Mononuclear cell (primary cell): ENCODE measurements around the gene XYLT1. TPM values are rescaled to one million over a fixed set of nuclear protein-coding genes. Genes with fewer than 3 reads are reported as not detected.
"Not testable (repeated sequence)": the region's sequence is repeated elsewhere in the genome, so short reads cannot be mapped to it uniquely, and the experiment has no call there.

Experiments used
- H3K27me3 ChIP-seq: 2 replicates; pipeline ENCODE4 v1.6.0; 2011; ENCODE audit warnings: low read length, control low read depth; ENCODE audit not compliant: insufficient read depth
- H3K4me1 ChIP-seq: 2 replicates; pipeline ENCODE4 v1.5.1; 2011; ENCODE audit warnings: mild to moderate bottlenecking, low read length, control low read depth; ENCODE audit not compliant: insufficient read depth
- H3K4me3 ChIP-seq: 2 replicates; pipeline ENCODE4 v1.5.1; 2011; ENCODE audit warnings: mild to moderate bottlenecking, low read length, moderate library complexity
- H3K9me3 ChIP-seq: 2 replicates; pipeline ENCODE4 v1.5.1; 2011; ENCODE audit warnings: low read depth, mild to moderate bottlenecking, control low read depth, low read length
- total RNA-seq: library from RNA; depleted of rRNA; stranded (reverse); fragments of >200 nt; gene quantifications from one replicate; pipeline ENCODE4 v1.2.3, GENCODE V29; 2012

The XYLT1 gene
- total RNA-seq, 1 donor, result 19.4 TPM

GRCh38 chr16:17503331-17503730 is 32.6 kb upstream of the XYLT1 start:
- no peak overlapping the region for H3K4me3 ChIP-seq
- H3K4me1 ChIP-seq, result no peaks in the 10 kb centered on the region

GRCh38 chr16:17501321-17501720 is 30.6 kb upstream of the XYLT1 start:
- H3K27me3 ChIP-seq, result no peaks in the 10 kb centered on the region
- H3K4me3 ChIP-seq, result no peak overlapping the region
- no peaks in the 10 kb centered on the region for H3K4me1 ChIP-seq
- H3K9me3 ChIP-seq, result no peaks in the 10 kb centered on the region

More at GRCh38 chr16:17503331-17503730, 32.6 kb upstream of the XYLT1 start:
- H3K27me3 ChIP-seq, result no peaks in the 10 kb centered on the region
- no peaks in the 10 kb centered on the region for H3K9me3 ChIP-seq

GRCh38 chr16:17499223-17499902 is 28.6 kb upstream of the XYLT1 start:
- Histone ChIP-seq H3K4me1 (no peaks in the 10 kb centered on the region), H3K27me3 (no peaks in the 10 kb centered on the region), H3K4me3 (no peak overlapping the region), H3K9me3 (no peaks in the 10 kb centered on the region)

- H3K27me3 ChIP-seq, result no peaks in the 10 kb centered on the region
- no peak overlapping the region for H3K4me3 ChIP-seq
- no peaks in the 10 kb centered on the region for H3K4me1 ChIP-seq
- no peaks in the 10 kb centered on the region for H3K9me3 ChIP-seq
Measured at GRCh38 chr16:17497648-17498047, 26.9 kb upstream of the XYLT1 start.

GRCh38 chr16:17496891-17497290 is 26.1 kb upstream of the XYLT1 start:
- Histone ChIP-seq H3K9me3 (no peaks in the 10 kb centered on the region), H3K4me3 (no peak overlapping the region), H3K4me1 (no peaks in the 10 kb centered on the region), H3K27me3 (no peaks in the 10 kb centered on the region)

- Histone ChIP-seq H3K4me1 (no peaks in the 10 kb centered on the region), H3K4me3 (no peak overlapping the region), H3K27me3 (no peaks in the 10 kb centered on the region), H3K9me3 (no peaks in the 10 kb centered on the region)
Measured at GRCh38 chr16:17493012-17493411, 22.3 kb upstream of the XYLT1 start.

GRCh38 chr16:17491140-17491662 is 20.4 kb upstream of the XYLT1 start:
- Histone ChIP-seq H3K4me3 (no peak overlapping the region), H3K9me3 (no peaks in the 10 kb centered on the region), H3K4me1 (no peaks in the 10 kb centered on the region), H3K27me3 (no peaks in the 10 kb centered on the region)

GRCh38 chr16:17488506-17488905 is 17.7 kb upstream of the XYLT1 start:
- H3K27me3 ChIP-seq, result no peaks in the 10 kb centered on the region
- no peaks in the 10 kb centered on the region for H3K9me3 ChIP-seq
- H3K4me1 ChIP-seq, result no peaks in the 10 kb centered on the region
- no peak overlapping the region for H3K4me3 ChIP-seq

GRCh38 chr16:17483351-17483750 is 12.6 kb upstream of the XYLT1 start:
- no peaks in the 10 kb centered on the region for H3K4me1 ChIP-seq
- H3K27me3 ChIP-seq, result no peaks in the 10 kb centered on the region
- no peak overlapping the region for H3K4me3 ChIP-seq
- no peaks in the 10 kb centered on the region for H3K9me3 ChIP-seq

- H3K4me3 ChIP-seq, H3K9me3 ChIP-seq, H3K4me1 ChIP-seq, H3K27me3 ChIP-seq: not testable (repeated sequence)
Measured at GRCh38 chr16:17482341-17482740, 11.6 kb upstream of the XYLT1 start.

- Histone ChIP-seq H3K9me3 (no peaks in the 10 kb centered on the region), H3K27me3 (no peaks in the 10 kb centered on the region), H3K4me3 (no peak overlapping the region), H3K4me1 (peaks cover 3% of the 10 kb centered on the region)
Measured at GRCh38 chr16:17481736-17482135, 11.0 kb upstream of the XYLT1 start.

GRCh38 chr16:17477260-17477545 is 6.4 kb upstream of the XYLT1 start:
- H3K4me1 ChIP-seq, result peaks cover 26% of the 10 kb centered on the region
- H3K4me3 ChIP-seq, H3K9me3 ChIP-seq, H3K27me3 ChIP-seq: not testable (repeated sequence)

- H3K9me3 ChIP-seq, result no peaks in the 10 kb centered on the region
- peaks cover 26% of the 10 kb centered on the region for H3K4me1 ChIP-seq
- H3K4me3 ChIP-seq, result no peak overlapping the region
- H3K27me3 ChIP-seq, result peaks cover 6% of the 10 kb centered on the region
Measured at GRCh38 chr16:17476414-17477259, 5.9 kb upstream of the XYLT1 start.

GRCh38 chr16:17475104-17475503 is 4.3 kb upstream of the XYLT1 start:
- H3K4me1 ChIP-seq, result peaks cover 31% of the 10 kb centered on the region
- no peaks in the 10 kb centered on the region for H3K9me3 ChIP-seq
- no peak overlapping the region for H3K4me3 ChIP-seq
- peaks cover 6% of the 10 kb centered on the region for H3K27me3 ChIP-seq

- H3K4me1 ChIP-seq, result peaks cover 36% of the 10 kb centered on the region
- H3K4me3 ChIP-seq, result no peak overlapping the region
- H3K9me3 ChIP-seq, result no peaks in the 10 kb centered on the region
- H3K27me3 ChIP-seq, result peaks cover 6% of the 10 kb centered on the region
Measured at GRCh38 chr16:17474572-17474971, 3.8 kb upstream of the XYLT1 start.

- peaks cover 6% of the 10 kb centered on the region for H3K27me3 ChIP-seq
- no peaks in the 10 kb centered on the region for H3K9me3 ChIP-seq
- peaks cover 41% of the 10 kb centered on the region for H3K4me1 ChIP-seq
- no peak overlapping the region for H3K4me3 ChIP-seq
Measured at GRCh38 chr16:17474037-17474436, 3.3 kb upstream of the XYLT1 start.
